GM13976 (cell line): ENCODE measurements around the gene CHTOP.

Experiments used
- DNase-seq: peaks from one replicate; pipeline ENCODE4 v3.0.0; 2012; ENCODE audit warnings: low spot score
- CTCF ChIP-seq: IDR thresholded peaks from 2 replicates; pipeline ENCODE4 v1.5.1; 2012; ENCODE audit warnings: borderline replicate concordance, mild to moderate bottlenecking; ENCODE audit not compliant: insufficient read depth; ENCODE audit errors: extremely low read depth, missing control alignments, control extremely low read depth
- in situ Hi-C: fragments of 300-500 bp; cut with MboI; formaldehyde crosslinking; loops from one replicate; pipeline ENCODE4 v1.12.0; 2022; ENCODE audit warnings: low sequenced_read_pairs, mixed read lengths, inconsistent platforms; ENCODE audit not compliant: unreplicated experiment

CHTOP gene

GRCh38 chr1:153597206-153597605, 36.7 kb upstream of the CHTOP start:
- TF ChIP-seq CTCF: no peak
- DNase-seq: no peak
- in situ Hi-C loops: no loop called here

- DNase-seq: peak; percentile 87
- in situ Hi-C loops: no loop called here
- TF ChIP-seq CTCF: no peak
These were observed 35.3 kb upstream of the CHTOP start for GRCh38 chr1:153598309-153599172.

GRCh38 chr1:153599847-153600246, 34.0 kb upstream of the CHTOP start:
- no peak for DNase-seq
- in situ Hi-C loops: no loop called here
- no peak for TF ChIP-seq CTCF

GRCh38 chr1:153602749-153603148, 31.1 kb upstream of the CHTOP start:
- in situ Hi-C loops: no loop called here
- no peak for TF ChIP-seq CTCF
- no peak for DNase-seq

- TF ChIP-seq CTCF: no peak
- DNase-seq: no peak
- in situ Hi-C loops: no loop called here
These were observed 27.7 kb upstream of the CHTOP start for GRCh38 chr1:153606194-153606593.

GRCh38 chr1:153607381-153607780, 26.5 kb upstream of the CHTOP start:
- in situ Hi-C loops: no loop called here
- no peak for DNase-seq
- TF ChIP-seq CTCF: no peak
